MM.1S (cell line): ENCODE measurements around the gene CAPN15.

Experiments used
- DNase-seq: peaks from one replicate; pipeline ENCODE4 v3.0.0-alpha.2; 2015
- H2AFZ ChIP-seq: fragments of 300-600 bp; sonication (generic); 2 replicates; pipeline ENCODE4 v1.6.0; 2016; ENCODE audit warnings: antibody characterized with exemption, low read length
- H3F3A ChIP-seq: fragments of 300-600 bp; sonication (generic); 2 replicates; pipeline ENCODE4 v1.6.1; 2016; ENCODE audit warnings: mild to moderate bottlenecking, antibody characterized with exemption, low read length, moderate library complexity, mixed read lengths; ENCODE audit not compliant: insufficient read depth
- H3K27ac ChIP-seq: fragments of 300-600 bp; sonication (generic); 2 replicates; pipeline ENCODE4 v1.5.1; 2016; ENCODE audit warnings: mild to moderate bottlenecking, low read length
- H3K27me3 ChIP-seq: fragments of 300-600 bp; sonication (generic); replicated peaks from 2 replicates; pipeline ENCODE4 v1.6.0; 2016; ENCODE audit warnings: low read length; ENCODE audit not compliant: insufficient read depth
- H3K36me3 ChIP-seq: fragments of 300-600 bp; sonication (generic); replicated peaks from 2 replicates; pipeline ENCODE4 v1.6.1; 2016; ENCODE audit warnings: mild to moderate bottlenecking, low read length, mixed read lengths; ENCODE audit not compliant: insufficient read depth
- H3K4me1 ChIP-seq: fragments of 300-600 bp; sonication (generic); 2 replicates; pipeline ENCODE4 v1.6.1; 2016; ENCODE audit warnings: low read length, mixed read lengths
- H3K4me2 ChIP-seq: fragments of 300-600 bp; sonication (generic); 2 replicates; pipeline ENCODE4 v1.6.0; 2016; ENCODE audit warnings: low read depth, low read length
- H3K4me3 ChIP-seq: fragments of 300-600 bp; sonication (generic); 2 replicates; pipeline ENCODE4 v1.5.1; 2016; ENCODE audit warnings: low read length, mixed read lengths
- H3K79me2 ChIP-seq: fragments of 300-600 bp; sonication (generic); 2 replicates; pipeline ENCODE4 v1.6.1; 2016; ENCODE audit warnings: mixed run types, low read length, mixed read lengths
- H3K9ac ChIP-seq: fragments of 300-600 bp; sonication (generic); 2 replicates; pipeline ENCODE4 v1.6.1; 2016; ENCODE audit warnings: low read length, mixed read lengths
- H3K9me2 ChIP-seq: fragments of 300-600 bp; sonication (generic); replicated peaks from 2 replicates; pipeline ENCODE4 v1.6.1; 2016; ENCODE audit warnings: mild to moderate bottlenecking, low read length, mixed read lengths; ENCODE audit not compliant: insufficient read depth
- H3K9me3 ChIP-seq: fragments of 300-600 bp; sonication (generic); replicated peaks from 2 replicates; pipeline ENCODE4 v1.6.1; 2016; ENCODE audit warnings: mild to moderate bottlenecking, low read length, mixed read lengths; ENCODE audit not compliant: insufficient read depth
- H4K20me1 ChIP-seq: fragments of 300-600 bp; sonication (generic); 2 replicates; pipeline ENCODE4 v1.6.1; 2016; ENCODE audit warnings: mild to moderate bottlenecking, low read length, moderate library complexity, mixed read lengths; ENCODE audit not compliant: insufficient read depth
- EZH2 ChIP-seq: fragments of 300-600 bp; sonication (generic); optimal IDR thresholded peaks from 2 replicates; pipeline ENCODE3; 2017; ENCODE audit warnings: low read depth, mild to moderate bottlenecking, antibody characterized with exemption, low read length, mixed read lengths
- EZH2phosphoT487 ChIP-seq: fragments of 300-600 bp; sonication (generic); IDR thresholded peaks from 2 replicates; pipeline ENCODE4 v1.6.1; 2018; ENCODE audit warnings: antibody characterized with exemption, low read length
- TF ChIP-seq, protein P1 (sequence below): fragments of 300-600 bp; sonication (generic); IDR thresholded peaks from 2 replicates; pipeline ENCODE4 v1.5.1; 2016; ENCODE audit warnings: antibody characterized with exemption, low read length, mixed read lengths

CAPN15 gene

DNA sequence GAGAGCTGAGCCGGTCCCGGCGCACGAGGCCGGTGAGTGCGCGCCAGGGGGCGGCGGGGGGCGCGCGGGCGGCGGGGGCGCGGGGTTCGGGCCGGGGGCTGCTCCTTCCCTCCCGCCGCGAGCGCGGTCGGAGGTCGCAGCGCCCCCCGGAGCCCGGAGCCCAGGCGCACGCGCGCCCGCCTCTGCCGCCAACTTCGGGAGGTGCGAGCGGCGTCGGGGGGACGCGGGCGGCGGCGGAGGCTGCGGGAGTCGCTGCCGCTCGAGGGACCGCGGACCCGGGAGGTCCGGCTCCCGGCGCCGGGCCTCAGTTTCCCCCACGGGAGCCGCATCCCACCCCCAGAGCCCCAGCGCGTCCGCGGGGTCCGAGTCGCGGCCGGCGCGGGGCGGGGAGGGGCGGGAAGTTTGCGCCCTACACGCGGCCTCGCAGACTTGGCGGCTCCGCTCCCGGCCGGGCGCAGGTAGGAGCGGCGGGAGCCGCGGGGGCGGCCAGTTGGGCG is 32.7 kb downstream of the CAPN15 start, which contains the start of gene PRR35:
Gene PRR35 (plus strand): TSS at position 191 of the 497 bp plus-strand sequence. CDS start 2,901 bp downstream, outside the sequence.
- no peak within 1 kb of the TSS for H3K4me2 ChIP-seq
- no peak for DNase-seq
- H3K4me3 ChIP-seq, result no peak within 1 kb of the TSS
- H3K9me2 ChIP-seq, result no peaks in the 10 kb centered on the region
- no peaks in the 10 kb centered on the region for H3F3A ChIP-seq
- H3K9ac ChIP-seq, result no peak within 1 kb of the TSS
- no peaks in the 10 kb centered on the region for H3K9me3 ChIP-seq
- peaks cover 62% of the 10 kb centered on the region for H3K27me3 ChIP-seq
- no peak within 1 kb of the TSS for H3K27ac ChIP-seq
- TF ChIP-seq EZH2 (no peak), EZH2phosphoT487 (no peak)
- TF ChIP-seq, protein P1, sequence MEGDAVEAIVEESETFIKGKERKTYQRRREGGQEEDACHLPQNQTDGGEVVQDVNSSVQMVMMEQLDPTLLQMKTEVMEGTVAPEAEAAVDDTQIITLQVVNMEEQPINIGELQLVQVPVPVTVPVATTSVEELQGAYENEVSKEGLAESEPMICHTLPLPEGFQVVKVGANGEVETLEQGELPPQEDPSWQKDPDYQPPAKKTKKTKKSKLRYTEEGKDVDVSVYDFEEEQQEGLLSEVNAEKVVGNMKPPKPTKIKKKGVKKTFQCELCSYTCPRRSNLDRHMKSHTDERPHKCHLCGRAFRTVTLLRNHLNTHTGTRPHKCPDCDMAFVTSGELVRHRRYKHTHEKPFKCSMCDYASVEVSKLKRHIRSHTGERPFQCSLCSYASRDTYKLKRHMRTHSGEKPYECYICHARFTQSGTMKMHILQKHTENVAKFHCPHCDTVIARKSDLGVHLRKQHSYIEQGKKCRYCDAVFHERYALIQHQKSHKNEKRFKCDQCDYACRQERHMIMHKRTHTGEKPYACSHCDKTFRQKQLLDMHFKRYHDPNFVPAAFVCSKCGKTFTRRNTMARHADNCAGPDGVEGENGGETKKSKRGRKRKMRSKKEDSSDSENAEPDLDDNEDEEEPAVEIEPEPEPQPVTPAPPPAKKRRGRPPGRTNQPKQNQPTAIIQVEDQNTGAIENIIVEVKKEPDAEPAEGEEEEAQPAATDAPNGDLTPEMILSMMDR, result no peak
- H3K4me1 ChIP-seq, result no peaks in the 10 kb centered on the region
- no peaks in the 10 kb centered on the region for H4K20me1 ChIP-seq
- no peaks in the 10 kb centered on the region for H3K79me2 ChIP-seq
- no peak within 1 kb of the TSS for H2AFZ ChIP-seq
- no peaks in the 10 kb centered on the region for H3K36me3 ChIP-seq

DNA sequence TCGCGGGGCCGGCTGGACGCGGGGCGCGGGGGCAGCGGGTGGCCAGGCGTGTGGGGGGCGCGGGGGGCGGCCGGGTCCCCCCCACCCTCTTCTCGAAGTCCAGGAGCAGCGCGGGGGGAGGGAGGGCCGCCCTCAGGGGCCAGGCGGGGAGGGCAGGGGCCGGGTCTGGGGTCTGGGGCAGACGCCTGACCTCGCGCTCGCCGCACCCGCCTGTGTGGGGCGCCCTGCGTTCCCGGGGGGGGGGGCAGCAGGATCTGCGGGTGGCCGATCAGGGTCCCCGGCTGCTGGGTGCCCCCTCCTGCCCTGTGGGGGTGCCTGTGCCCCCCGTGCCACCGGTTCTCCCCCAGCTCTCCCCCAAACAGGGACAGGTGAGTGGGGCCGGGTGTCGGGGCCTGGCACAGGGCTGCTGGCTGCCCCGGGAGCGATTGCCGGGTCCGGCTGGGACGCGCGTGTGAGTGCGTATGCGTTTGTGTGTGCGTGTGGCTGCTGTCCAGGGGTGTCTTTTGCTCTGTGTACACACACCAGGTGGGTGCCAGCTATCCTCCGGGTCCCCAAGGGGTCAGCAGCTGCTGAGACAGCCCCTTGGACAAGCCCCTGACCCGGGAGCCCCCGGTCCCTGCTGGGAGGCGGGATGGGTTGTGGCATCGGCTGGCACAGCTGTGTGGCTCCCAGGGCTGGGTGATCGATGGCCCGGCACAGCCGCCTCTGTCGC is 33.3 kb downstream of the CAPN15 start:
- H3K9ac ChIP-seq, result no peak overlapping the region
- H3K4me3 ChIP-seq, result no peak overlapping the region
- H3K9me2 ChIP-seq, result no peaks in the 10 kb centered on the region

DNA sequence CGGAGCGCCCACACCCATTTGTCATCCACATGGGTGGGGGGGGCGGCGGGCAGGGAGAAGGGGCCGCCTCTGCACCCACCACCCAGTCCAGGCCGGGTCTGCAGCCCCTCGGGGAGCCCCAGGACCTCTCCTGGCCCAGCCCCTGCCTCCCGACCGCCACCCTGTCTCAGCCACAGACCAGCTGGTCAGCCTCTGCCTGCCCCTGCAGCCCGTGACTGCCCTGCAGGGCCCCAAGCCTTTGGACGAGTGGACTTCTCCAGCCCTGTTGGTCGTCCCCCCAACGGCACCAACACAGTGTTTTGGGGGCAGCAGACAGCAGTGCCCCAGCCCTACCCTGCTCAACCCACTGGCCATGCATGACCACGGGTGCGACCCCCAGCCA is 33.9 kb downstream of the CAPN15 start:
- DNase-seq, result no peak
- Histone ChIP-seq H3K27me3 (peaks cover 58% of the 10 kb centered on the region), H3K4me2 (no peak overlapping the region), H3F3A (no peaks in the 10 kb centered on the region), H3K4me3 (no peak overlapping the region), H3K4me1 (peaks cover 4% of the 10 kb centered on the region), H4K20me1 (no peaks in the 10 kb centered on the region), H3K36me3 (no peaks in the 10 kb centered on the region), H3K9me2 (no peaks in the 10 kb centered on the region), H3K79me2 (no peaks in the 10 kb centered on the region), H3K9me3 (no peaks in the 10 kb centered on the region), H3K27ac (no peak overlapping the region), H3K9ac (no peak overlapping the region), H2AFZ (no peak overlapping the region)
- TF ChIP-seq, protein P1, result no peak
- TF ChIP-seq EZH2, result no peak
- no peak for TF ChIP-seq EZH2phosphoT487

More for the DNA sequence above, 33.3 kb downstream of the CAPN15 start:
- no peak overlapping the region for H3K27ac ChIP-seq
- H3K9me3 ChIP-seq, result no peaks in the 10 kb centered on the region
- no peaks in the 10 kb centered on the region for H3F3A ChIP-seq
- H3K27me3 ChIP-seq, result peaks cover 62% of the 10 kb centered on the region
- H3K4me2 ChIP-seq, result no peak overlapping the region
- no peaks in the 10 kb centered on the region for H3K4me1 ChIP-seq
- no peaks in the 10 kb centered on the region for H3K36me3 ChIP-seq
- H2AFZ ChIP-seq, result no peak overlapping the region
- H3K79me2 ChIP-seq, result no peaks in the 10 kb centered on the region
- no peak for DNase-seq
- no peaks in the 10 kb centered on the region for H4K20me1 ChIP-seq
- no peak for TF ChIP-seq EZH2phosphoT487
- peak; percentile 85 for TF ChIP-seq EZH2
